Measurements from ENCODE around the gene ZNF830.

- no peak for TF ChIP-seq EZH2 (IDR thresholded peaks at IDR 0.05; ENCODE audit: borderline replicate concordance, low read depth, low read length)
- no peak for TF ChIP-seq REST (IDR thresholded peaks at IDR 0.05; ENCODE audit: borderline replicate concordance)
- TF ChIP-seq REST (CRISPR knock-in tag; IDR thresholded peaks at IDR 0.05; ENCODE audit: low read depth), result no peak
- no peak for TF ChIP-seq GATA2 (CRISPR knock-in tag; IDR thresholded peaks at IDR 0.05)
- TF ChIP-seq POLR2A (conservative IDR thresholded peaks at IDR 0.05), result no peak
- TF ChIP-seq ESRRA (IDR thresholded peaks at IDR 0.05; ENCODE audit: borderline replicate concordance, low read depth), result no peak
- TF ChIP-seq NR1H2 (CRISPR knock-in tag; IDR thresholded peaks at IDR 0.05), result no peak
- no peak for TF ChIP-seq GABPA (tag; conservative IDR thresholded peaks at IDR 0.05; ENCODE audit: low read depth)
- no peak for TF ChIP-seq NR3C1 (CRISPR knock-in tag; IDR thresholded peaks at IDR 0.05)
Measured at GRCh38 chr17:34974179-34974578, 12.8 kb downstream of the ZNF830 start.

Data from K562 (cell line).